ENCODE results near the gene KNG1.

The KNG1 gene

GRCh38 chr3:186754871-186755270 is 37.7 kb downstream of the KNG1 start:
- no peak overlapping the region for H3K4me3 ChIP-seq (ENCODE audit: low read depth, low read length)
- in situ Hi-C loops (cut with HindIII; ENCODE audit: low sequenced_read_pairs) = no loop called here
- no peak for TF ChIP-seq CTCF (IDR thresholded peaks at IDR 0.05; ENCODE audit: low read depth, low read length, missing control alignments)
- no peak for DNase-seq (ENCODE audit: low read depth)

- in situ Hi-C loops (cut with HindIII; ENCODE audit: low sequenced_read_pairs) = no loop called here
- no peak for TF ChIP-seq CTCF (IDR thresholded peaks at IDR 0.05; ENCODE audit: low read depth, low read length, missing control alignments)
- H3K4me3 ChIP-seq (ENCODE audit: low read depth, low read length) = no peak overlapping the region
- no peak for DNase-seq (ENCODE audit: low read depth)
Measured at GRCh38 chr3:186757214-186757613, 40.1 kb downstream of the KNG1 start.

GRCh38 chr3:186757686-186758220 is 40.6 kb downstream of the KNG1 start:
- TF ChIP-seq CTCF (IDR thresholded peaks at IDR 0.05; ENCODE audit: low read depth, low read length, missing control alignments) = no peak
- DNase-seq (ENCODE audit: low read depth) = no peak
- H3K4me3 ChIP-seq (ENCODE audit: low read depth, low read length) = no peak overlapping the region
- in situ Hi-C loops (cut with HindIII; ENCODE audit: low sequenced_read_pairs) = no loop called here

- no peak overlapping the region for H3K4me3 ChIP-seq (ENCODE audit: low read depth, low read length)
- in situ Hi-C loops (cut with HindIII; ENCODE audit: low sequenced_read_pairs) = no loop called here
- TF ChIP-seq CTCF (IDR thresholded peaks at IDR 0.05; ENCODE audit: low read depth, low read length, missing control alignments) = no peak
- DNase-seq (ENCODE audit: low read depth) = no peak
Measured at GRCh38 chr3:186759231-186759930, 42.2 kb downstream of the KNG1 start.

- no peak overlapping the region for H3K4me3 ChIP-seq (ENCODE audit: low read depth, low read length)
- no peak for TF ChIP-seq CTCF (IDR thresholded peaks at IDR 0.05; ENCODE audit: low read depth, low read length, missing control alignments)
- in situ Hi-C loops (cut with HindIII; ENCODE audit: low sequenced_read_pairs) = no loop called here
- DNase-seq (ENCODE audit: low read depth) = no peak
Measured at GRCh38 chr3:186760141-186760833, 43.1 kb downstream of the KNG1 start.

- no peak for TF ChIP-seq CTCF (IDR thresholded peaks at IDR 0.05; ENCODE audit: low read depth, low read length, missing control alignments)
- in situ Hi-C loops (cut with HindIII; ENCODE audit: low sequenced_read_pairs) = no loop called here
- no peak for DNase-seq (ENCODE audit: low read depth)
- no peak overlapping the region for H3K4me3 ChIP-seq (ENCODE audit: low read depth, low read length)
Measured at GRCh38 chr3:186760897-186761447, 43.8 kb downstream of the KNG1 start.
